HG03108 (cell line): ENCODE measurements around the gene JCAD.
"Not testable (repeated sequence)": the region's sequence is repeated elsewhere in the genome, so short reads cannot be mapped to it uniquely, and the experiment has no call there.

Source experiments
- ATAC-seq: cut with Tn5 transposase; IDR thresholded peaks from one replicate; pipeline ENCODE4 v1.9.1; 2021; ENCODE audit warnings: moderate library complexity; ENCODE audit not compliant: unreplicated experiment

The JCAD gene

DNA sequence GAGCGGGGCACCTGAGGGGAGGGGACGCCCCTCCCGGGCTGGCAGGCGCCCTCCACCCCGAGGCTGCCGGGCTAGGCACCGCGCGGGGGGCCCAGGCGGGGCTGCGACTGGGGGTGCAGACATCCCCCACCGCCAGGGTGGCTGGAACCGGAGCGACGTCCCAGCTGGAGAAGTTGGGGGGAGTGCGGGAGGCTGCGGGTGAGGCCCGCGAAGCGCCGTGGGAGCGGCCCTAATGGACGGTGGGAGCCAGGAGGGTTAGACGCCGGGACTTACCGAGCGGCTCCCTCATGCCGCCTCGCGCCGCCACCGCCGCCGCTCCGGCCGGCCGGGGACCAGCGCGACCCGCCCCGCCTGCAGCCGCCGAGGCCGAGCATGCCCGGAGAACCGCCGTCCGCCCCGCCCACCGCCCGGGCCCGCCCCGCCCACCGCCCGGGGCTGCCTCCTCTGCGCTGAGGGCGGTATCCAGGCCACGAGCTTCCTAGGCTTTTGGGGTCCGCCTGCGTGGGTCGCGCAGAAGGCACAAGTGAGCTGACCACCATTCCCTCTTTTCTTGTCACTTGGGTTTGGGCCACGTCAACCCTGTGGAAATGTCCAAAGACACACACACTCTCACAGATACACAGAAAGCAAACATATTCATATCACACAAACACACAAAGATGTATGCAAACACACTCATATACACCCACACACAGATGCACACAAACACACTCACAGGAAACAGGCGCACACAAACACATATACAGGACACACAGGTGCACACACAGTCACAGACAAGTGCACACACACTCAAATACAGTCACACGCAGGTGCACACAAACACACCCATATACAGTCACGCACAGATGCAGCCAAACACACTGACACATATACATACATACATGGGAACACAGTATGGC, at the start of gene JCAD:
Gene JCAD (minus strand): TSS at position 378 of the 899 bp plus-strand sequence. CDS start 11,774 bp downstream, outside the sequence.
- ATAC-seq = no peak

- ATAC-seq = no peak
Measured at GRCh38 chr10:30106987-30107386, 47.6 kb upstream of the JCAD start.

DNA sequence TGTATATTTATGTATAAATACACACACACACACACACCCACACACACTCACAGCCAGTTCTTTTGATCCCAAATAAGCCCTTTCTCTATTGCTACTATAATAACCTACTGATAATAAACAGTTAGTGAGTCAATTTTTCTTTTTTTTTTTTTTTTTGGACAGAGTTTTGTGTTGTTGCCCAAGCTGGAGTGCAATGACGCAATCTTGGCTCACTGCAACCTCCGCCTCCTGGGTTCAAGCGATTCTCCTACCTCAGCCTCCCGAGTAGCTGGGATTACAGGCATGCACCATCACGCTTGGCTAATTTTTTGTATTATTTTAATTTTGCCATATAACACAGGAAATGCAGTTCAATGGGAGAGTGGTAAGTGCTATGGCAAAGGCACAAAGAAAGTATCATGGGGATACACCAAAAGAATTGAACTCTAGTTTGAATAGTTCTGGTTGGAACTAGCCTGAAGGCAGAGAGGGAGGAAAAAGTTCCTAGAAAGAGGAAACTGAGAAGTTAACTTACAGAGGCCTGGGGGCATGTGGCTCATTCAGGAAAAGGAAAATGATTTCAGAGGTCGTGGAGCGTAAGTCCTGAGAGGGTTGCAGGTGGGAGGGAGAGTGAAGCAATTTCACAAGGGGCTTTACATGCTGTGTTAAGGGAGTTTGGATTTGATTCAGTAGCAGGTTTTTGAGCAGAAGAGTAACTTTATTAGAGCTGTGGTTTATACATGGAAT, 44.4 kb upstream of the JCAD start:
- ATAC-seq = no peak

DNA sequence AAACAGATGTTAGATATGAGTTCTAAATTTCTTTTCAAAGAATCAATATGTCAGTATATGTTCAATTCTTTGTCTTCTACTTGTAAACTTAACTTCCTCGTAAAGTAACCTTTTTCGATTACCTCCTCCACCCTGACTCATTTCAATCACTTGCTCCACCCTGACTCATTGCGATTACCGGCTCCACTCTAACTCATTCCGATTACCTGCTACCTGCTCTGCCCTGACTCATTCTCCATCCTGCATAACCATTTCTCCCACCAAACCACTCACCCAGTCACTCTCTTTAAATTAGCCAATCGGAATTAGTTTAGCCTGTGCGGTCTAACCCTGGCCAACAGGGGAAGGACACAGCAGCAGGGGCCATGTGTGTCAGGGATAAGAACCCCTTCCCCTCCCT, 40.3 kb upstream of the JCAD start:
- ATAC-seq = not testable (repeated sequence)

DNA sequence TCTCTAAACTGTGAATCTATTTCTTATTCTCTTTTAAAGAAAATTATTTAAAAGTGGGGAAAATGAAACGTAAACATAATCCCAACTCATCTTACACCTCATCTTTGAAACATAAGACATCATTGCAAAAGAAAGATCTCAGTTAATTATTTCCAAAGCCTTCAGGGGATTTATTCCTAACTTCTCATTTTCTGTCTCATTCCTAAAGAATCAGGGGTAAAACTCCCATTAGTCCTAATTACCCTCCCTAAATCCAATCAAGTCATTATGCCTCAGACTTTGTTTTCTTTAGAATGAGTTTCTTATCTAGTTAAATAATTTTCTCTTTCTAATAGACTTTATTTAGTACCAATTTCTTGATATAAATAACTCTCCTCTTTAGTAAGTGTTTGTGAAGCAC, 39.7 kb upstream of the JCAD start:
- ATAC-seq = no peak

GRCh38 chr10:30098629-30099028, 39.2 kb upstream of the JCAD start:
- ATAC-seq = no peak

DNA sequence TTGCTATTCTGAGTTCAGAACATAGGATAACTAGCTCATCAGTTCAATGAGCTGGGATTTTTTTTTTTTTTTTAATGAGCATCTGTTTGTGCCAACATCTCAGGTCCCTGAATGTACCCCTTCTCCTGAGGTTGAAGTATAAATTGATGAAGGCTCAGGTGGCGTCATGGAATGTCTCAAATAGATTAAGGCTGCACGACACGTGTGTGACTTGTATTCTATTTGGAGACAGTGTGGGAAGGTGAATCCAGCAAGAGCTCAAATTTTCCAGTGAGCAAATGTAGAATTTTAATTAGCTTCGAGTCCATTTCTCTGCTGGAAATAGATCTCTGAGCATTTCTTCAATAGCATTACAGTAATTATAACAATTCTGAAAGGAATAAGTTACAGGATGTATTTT, 37.2 kb upstream of the JCAD start:
- no peak for ATAC-seq

- no peak for ATAC-seq
Measured at GRCh38 chr10:30095631-30096422, 36.4 kb upstream of the JCAD start.

- ATAC-seq = no peak
Measured at GRCh38 chr10:30094601-30095000, 35.2 kb upstream of the JCAD start.

- no peak for ATAC-seq
Measured at GRCh38 chr10:30093303-30093950, 34.0 kb upstream of the JCAD start.

DNA sequence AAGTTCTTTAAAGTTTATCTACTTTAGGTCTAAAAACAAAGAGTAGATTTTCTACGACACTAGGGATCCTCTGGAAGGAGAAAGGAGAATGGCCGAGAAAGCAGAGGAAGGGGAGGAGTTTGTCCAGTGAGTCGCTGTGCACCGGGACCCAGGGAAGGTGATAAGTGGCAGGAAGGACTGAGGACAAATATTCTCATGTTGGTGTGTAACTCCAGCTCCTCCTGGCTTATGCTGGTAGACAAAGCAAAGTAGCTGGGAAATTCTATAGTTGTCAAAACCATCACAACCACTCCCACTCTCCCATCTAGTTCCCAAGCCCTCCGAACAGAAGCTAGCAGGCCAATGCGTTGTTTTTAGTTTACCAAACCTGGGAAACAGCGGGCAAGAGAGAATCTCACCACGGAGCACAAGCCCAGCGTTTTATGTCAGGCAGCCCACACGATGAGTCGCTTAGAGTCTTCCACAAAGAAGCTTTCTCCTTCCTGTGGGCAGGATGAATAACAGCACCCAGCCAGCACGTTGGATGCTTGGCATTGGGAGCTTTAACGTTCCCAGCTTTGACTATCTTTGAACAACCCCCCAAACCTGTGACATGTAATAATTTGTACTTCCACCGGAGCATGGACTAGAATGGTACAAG, 32.9 kb upstream of the JCAD start:
- no peak for ATAC-seq

GRCh38 chr10:30091136-30091535, 31.8 kb upstream of the JCAD start:
- ATAC-seq = no peak

GRCh38 chr10:30088178-30088577, 28.8 kb upstream of the JCAD start:
- no peak for ATAC-seq

DNA sequence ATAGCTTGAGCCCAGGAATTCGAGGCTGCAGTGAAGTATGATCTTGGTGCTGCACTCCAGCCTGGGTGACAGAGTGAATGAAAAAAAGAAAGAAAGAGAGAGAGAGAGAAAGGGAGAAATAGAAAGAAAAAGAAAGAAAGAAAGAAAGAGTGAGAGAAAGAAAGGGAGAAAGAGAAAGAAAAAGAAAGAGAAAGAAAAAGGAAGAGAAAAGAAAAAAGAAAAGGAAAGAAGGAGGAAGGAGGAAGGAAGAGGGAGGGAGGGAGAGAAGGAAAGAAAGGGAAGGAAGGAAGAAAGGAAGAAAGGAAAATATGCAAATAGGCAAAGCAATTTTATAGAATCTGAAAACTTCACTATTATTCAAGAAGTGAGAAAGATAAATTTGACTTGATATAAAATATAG, 24.5 kb upstream of the JCAD start:
- no peak for ATAC-seq

- ATAC-seq = no peak
Measured at GRCh38 chr10:30081182-30081581, 21.8 kb upstream of the JCAD start.

DNA sequence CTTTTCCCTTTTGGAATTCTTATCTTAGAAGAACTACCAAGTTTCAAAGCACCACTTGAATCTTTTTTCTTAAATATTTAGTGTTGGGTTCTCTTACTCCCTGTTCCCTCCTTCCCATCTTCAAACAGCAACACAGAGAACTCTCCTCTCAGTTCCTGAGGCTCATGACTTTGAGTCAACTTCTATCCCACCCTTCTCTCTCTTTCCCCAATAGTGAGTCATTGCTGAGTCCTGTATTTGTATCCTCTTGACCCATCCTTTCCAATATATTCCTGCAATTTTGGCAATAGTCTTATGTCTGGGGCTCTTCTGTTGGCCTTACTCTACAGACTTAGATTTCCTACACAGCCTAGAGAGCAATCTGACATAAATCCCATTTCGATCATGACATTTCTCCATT, 20.8 kb upstream of the JCAD start:
- no peak for ATAC-seq

- no peak for ATAC-seq
Measured at GRCh38 chr10:30079408-30079807, 20.0 kb upstream of the JCAD start.

DNA sequence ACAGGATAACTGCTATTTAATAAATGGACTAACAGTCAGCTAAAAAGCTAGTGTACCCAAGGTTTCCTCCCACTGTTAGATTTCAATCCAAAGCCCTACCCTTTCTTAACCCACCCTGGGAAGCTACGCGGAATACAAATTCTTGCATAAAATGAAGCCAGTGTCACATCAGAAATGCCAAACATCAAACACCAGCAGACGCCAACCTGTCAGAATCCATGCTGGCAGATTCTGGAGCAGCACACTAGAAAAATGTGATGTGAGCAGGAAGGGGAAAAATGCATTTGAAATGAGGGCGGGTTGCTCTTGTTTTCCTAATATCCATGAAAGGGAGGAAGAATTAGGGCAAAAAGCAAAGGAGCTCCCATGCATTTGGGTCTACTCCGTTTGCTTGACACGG, 16.1 kb upstream of the JCAD start:
- ATAC-seq = no peak

- ATAC-seq = no peak
Measured at GRCh38 chr10:30074933-30075332, 15.5 kb upstream of the JCAD start.

- ATAC-seq = no peak
Measured at GRCh38 chr10:30074090-30074489, 14.7 kb upstream of the JCAD start.

DNA sequence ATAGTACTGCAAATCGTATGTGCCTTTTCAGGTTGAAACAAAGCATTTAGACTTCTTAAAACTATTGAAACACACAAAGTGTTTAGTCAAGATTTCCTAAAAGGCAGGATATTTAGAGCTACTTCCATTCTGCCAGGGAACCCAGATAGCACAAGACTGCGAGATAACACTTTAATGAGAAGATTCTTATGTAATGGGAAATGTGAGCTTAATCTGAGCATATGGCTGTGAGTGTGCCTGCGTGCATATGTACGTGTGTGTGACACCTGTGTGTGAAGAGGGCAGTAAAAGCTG, 14.3 kb upstream of the JCAD start:
- ATAC-seq = no peak
